Psoas muscle (tissue), 8 donors: ENCODE data around the gene CES3. TPM values are rescaled to one million over a fixed set of nuclear protein-coding genes. Genes with fewer than 3 reads are reported as not detected.
"Not testable (repeated sequence)": the region's sequence is repeated elsewhere in the genome, so short reads cannot be mapped to it uniquely, and the experiment has no call there.

Experiments used
- ATAC-seq, 4 donors: fragments of 200-7000 bp; cut with Tn5 transposase; one replicate each; pipeline ENCODE4 v1.9.1; 2020; ENCODE audit warnings: moderate library complexity in 3 of 4, mild to moderate bottlenecking in 2 of 4
- DNase-seq, 2 donors: peaks; one replicate each; pipeline ENCODE4 v3.0.0-alpha.2; 2020
- H3K27ac ChIP-seq: fragments of 200-600 bp; one replicate; pipeline ENCODE4 v1.8.0; 2022
- H3K27me3 ChIP-seq, 3 donors: fragments of 200-600 bp in 1 of 3; one replicate each; pipeline versions ENCODE4 v1.6.1 to v1.8.0; 2013 to 2022; ENCODE audit warnings: low read length in 2 of 3, mild to moderate bottlenecking in 2 of 3, moderate library complexity in 1 of 3; ENCODE audit not compliant: insufficient read depth in 3 of 3
- H3K36me3 ChIP-seq, 2 donors: fragments of 200-600 bp in 1 of 2; one replicate each; pipeline versions ENCODE4 v1.6.1 to v1.8.0; 2013 to 2022; ENCODE audit warnings: low read depth in 1 of 2, mild to moderate bottlenecking in 1 of 2, moderate library complexity in 1 of 2; ENCODE audit not compliant: insufficient read depth in 1 of 2
- H3K4me1 ChIP-seq: fragments of 200-600 bp; one replicate; pipeline ENCODE4 v1.8.0; 2022
- H3K4me3 ChIP-seq: fragments of 200-600 bp; one replicate; pipeline ENCODE4 v1.8.0; 2022; ENCODE audit warnings: mild to moderate bottlenecking
- H3K9me3 ChIP-seq: fragments of 200-600 bp; one replicate; pipeline ENCODE4 v1.8.0; 2022
- CTCF ChIP-seq: fragments of 200-600 bp; IDR thresholded peaks from one replicate; pipeline ENCODE4 v1.8.0; 2022; ENCODE audit warnings: antibody characterized with exemption
- WGBS, 3 donors: extraction: QIAGEN DNeasy Blood & Tissue Kit; methylation state at CpG; one replicate each; pipeline versions ENCODE4 v1.1.6 to v1.1.7; 2013; 5-methylcytosine and 5-hydroxymethylcytosine counted together
- intact Hi-C, 2 donors: fragments of 100-400 bp; cut with DNase I; formaldehyde crosslinking; loops; one replicate each; pipeline versions ENCODE4 v1.11.0 to v1.14.2; 2022
- polyA plus RNA-seq, 3 donors: library from polyadenylated mRNA; stranded (reverse); fragments of 200-250 nt; gene quantifications; one replicate each; pipeline ENCODE4 v1.2.3, GENCODE V29; 2013
- total RNA-seq, 4 donors: library from RNA; stranded (reverse); fragmentation: NEBNext Ultra II Directional in 2 of 4; extraction: Animal tissue kit (Norgen Biotek cat#: 25700) in 2 of 4; gene quantifications; one replicate each; pipeline versions ENCODE4 v1.2.1 to v1.2.4, GENCODE V29; 2021 to 2023
- donor health status: healthy with polysubstance abuse.
- donor health status: DM: no; HTN: no; CAD: no; lungs with moderate emphysema.
- donor health status: Bipolar disorder and iron deficiency.
- donor health status: healthy.
- donor health status: DM: yes; HTN: yes; CAD: no.
- donor health status: DM: no; HTN: no; CAD: no.
- donor health status: DM: no; HTN: no; CAD: no.
- donor health status: DM: yes; HTN: yes; CAD: no.

The CES3 gene
- total and polyA plus RNA-seq, 7 donors = 0.48 to 15.2 (median 9.7) TPM

GRCh38 chr16:66940236-66940635 is 20.8 kb upstream of the CES3 start:
- Histone ChIP-seq H3K27me3 (no peaks in the 10 kb centered on the region), H3K27ac (no peak overlapping the region), H3K9me3 (no peaks in the 10 kb centered on the region), H3K4me3 (no peak overlapping the region), H3K36me3 (peaks cover 3 to 85% of the 10 kb centered on the region in 2 donors), H3K4me1 (peaks cover 16% of the 10 kb centered on the region)
- 93 to 95% (median 93%) methylated on average over 16 of the region's 16 CpGs for WGBS, 3 donors
- intact Hi-C loops = no loop called here
- DNase-seq (peak in 1 of 2 donors; percentile 43), ATAC-seq (no peak)
- no peak for TF ChIP-seq CTCF

- WGBS, 3 donors = 84 to 95% (median 94%) methylated on average over 5 of the region's 5 CpGs
- no peaks in the 10 kb centered on the region for H3K9me3 ChIP-seq
- no peak for TF ChIP-seq CTCF
- no peaks in the 10 kb centered on the region for H3K27me3 ChIP-seq
- intact Hi-C loops = no loop called here
- peak in 1 of 2 donors; percentile 23 for DNase-seq
- no peaks in the 10 kb centered on the region for H3K4me1 ChIP-seq
- no peak overlapping the region for H3K4me3 ChIP-seq
- ATAC-seq = no peak
- H3K36me3 ChIP-seq = peaks cover 3 to 67% of the 10 kb centered on the region in 2 donors
- H3K27ac ChIP-seq = no peak overlapping the region
Measured at GRCh38 chr16:66942981-66943380, 18.1 kb upstream of the CES3 start.

GRCh38 chr16:66943426-66944053 is 17.5 kb upstream of the CES3 start:
- DNase-seq (peak in 1 of 2 donors; percentile 36), ATAC-seq (no peak)
- Histone ChIP-seq H3K4me3 (no peak overlapping the region), H3K27ac (peak overlapping the region; percentile 16), H3K9me3 (no peaks in the 10 kb centered on the region), H3K36me3 (peaks cover 3 to 61% of the 10 kb centered on the region in 2 donors), H3K4me1 (no peaks in the 10 kb centered on the region), H3K27me3 (no peaks in the 10 kb centered on the region)
- intact Hi-C loops = no loop called here
- TF ChIP-seq CTCF = no peak
- WGBS, 3 donors = 88 to 92% (median 90%) methylated on average over 15 of the region's 15 CpGs

GRCh38 chr16:66944054-66944441 is 17.0 kb upstream of the CES3 start:
- 82 to 87% (median 87%) methylated on average over 5 of the region's 5 CpGs for WGBS, 3 donors
- no peak for ATAC-seq
- Histone ChIP-seq H3K9me3 (no peaks in the 10 kb centered on the region), H3K27me3 (no peaks in the 10 kb centered on the region), H3K27ac (peak overlapping the region; percentile 16), H3K36me3 (peaks cover 3 to 56% of the 10 kb centered on the region in 2 donors), H3K4me1 (no peaks in the 10 kb centered on the region), H3K4me3 (no peak overlapping the region)
- intact Hi-C loops = no loop called here
- no peak for TF ChIP-seq CTCF
- no peak for DNase-seq

GRCh38 chr16:66944971-66945370 is 16.1 kb upstream of the CES3 start:
- not testable (repeated sequence) for DNase-seq, H3K4me1 ChIP-seq, ATAC-seq, H3K4me3 ChIP-seq, H3K9me3 ChIP-seq, H3K27me3 ChIP-seq
- Histone ChIP-seq H3K27ac (peak overlapping the region; percentile 9), H3K36me3 (peaks cover 3 to 47% of the 10 kb centered on the region in 2 donors)
- 72 to 83% (median 73%) methylated on average over 9 of the region's 9 CpGs for WGBS, 3 donors
- intact Hi-C loops = loop anchor here in 1 of 2 donors (5.0 kb wide), 1 partner anchor 48 kb away; no protein-coding TSS in a partner anchor
